ENCODE measurements around the gene CELSR1. TPM values are rescaled to one million over a fixed set of nuclear protein-coding genes. Genes with fewer than 3 reads are reported as not detected.
"Not testable (repeated sequence)": the region's sequence is repeated elsewhere in the genome, so short reads cannot be mapped to it uniquely, and the experiment has no call there.

CELSR1 gene
- polyA plus RNA-seq, 1 experiment, result 1.0 TPM

GRCh38 chr22:46405901-46406300 lies 131.5 kb downstream of the CELSR1 start:
- CTCF ChIA-PET, result interaction anchor here (0.8 to 1.1 kb wide), 2 partner anchors 137 to 410 kb away, joined by 3 read pairs; no protein-coding TSS in a partner anchor
- no peaks in the 10 kb centered on the region for H3K27me3 ChIP-seq (ENCODE audit: control insufficient read depth, insufficient read depth, low read length)

DNA sequence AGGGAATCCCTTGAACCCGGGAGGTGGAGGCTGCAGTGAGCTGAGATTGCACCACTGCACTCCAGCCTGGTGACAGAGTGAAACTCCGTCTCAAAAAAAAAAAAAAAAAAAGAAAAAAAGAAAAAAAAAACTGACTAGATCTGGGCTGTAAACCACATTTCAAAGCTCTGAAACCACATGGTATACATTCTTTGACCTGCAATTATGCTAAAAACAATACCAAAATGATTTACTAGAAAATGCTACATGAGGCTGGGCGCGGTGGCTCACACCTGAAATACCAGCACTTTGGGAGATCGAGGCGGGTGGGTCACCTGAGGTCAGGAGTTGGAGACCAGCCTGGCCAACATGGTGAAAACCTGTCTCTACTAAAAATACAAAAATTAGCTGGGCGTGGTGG lies 133.5 kb downstream of the CELSR1 start:
- H3K4me3 ChIP-seq (ENCODE audit: low read depth, low read length); H3K36me3 ChIP-seq (ENCODE audit: control insufficient read depth, insufficient read depth, low read length); CTCF ChIA-PET; DNase-seq (ENCODE audit: low read depth); POLR2A ChIA-PET; H3K27me3 ChIP-seq (ENCODE audit: control insufficient read depth, insufficient read depth, low read length): not testable (repeated sequence)

More at GRCh38 chr22:46405901-46406300, 131.5 kb downstream of the CELSR1 start:
- no peak overlapping the region for H3K4me3 ChIP-seq (ENCODE audit: low read depth, low read length)
- TF ChIP-seq, protein P1, sequence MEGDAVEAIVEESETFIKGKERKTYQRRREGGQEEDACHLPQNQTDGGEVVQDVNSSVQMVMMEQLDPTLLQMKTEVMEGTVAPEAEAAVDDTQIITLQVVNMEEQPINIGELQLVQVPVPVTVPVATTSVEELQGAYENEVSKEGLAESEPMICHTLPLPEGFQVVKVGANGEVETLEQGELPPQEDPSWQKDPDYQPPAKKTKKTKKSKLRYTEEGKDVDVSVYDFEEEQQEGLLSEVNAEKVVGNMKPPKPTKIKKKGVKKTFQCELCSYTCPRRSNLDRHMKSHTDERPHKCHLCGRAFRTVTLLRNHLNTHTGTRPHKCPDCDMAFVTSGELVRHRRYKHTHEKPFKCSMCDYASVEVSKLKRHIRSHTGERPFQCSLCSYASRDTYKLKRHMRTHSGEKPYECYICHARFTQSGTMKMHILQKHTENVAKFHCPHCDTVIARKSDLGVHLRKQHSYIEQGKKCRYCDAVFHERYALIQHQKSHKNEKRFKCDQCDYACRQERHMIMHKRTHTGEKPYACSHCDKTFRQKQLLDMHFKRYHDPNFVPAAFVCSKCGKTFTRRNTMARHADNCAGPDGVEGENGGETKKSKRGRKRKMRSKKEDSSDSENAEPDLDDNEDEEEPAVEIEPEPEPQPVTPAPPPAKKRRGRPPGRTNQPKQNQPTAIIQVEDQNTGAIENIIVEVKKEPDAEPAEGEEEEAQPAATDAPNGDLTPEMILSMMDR (IDR thresholded peaks at IDR 0.05; ENCODE audit: insufficient read depth, low read depth, low read length), result no peak
- POLR2A ChIA-PET, result no interaction called here
- no peaks in the 10 kb centered on the region for H3K36me3 ChIP-seq (ENCODE audit: control insufficient read depth, insufficient read depth, low read length)
- DNase-seq (ENCODE audit: low read depth), result no peak

GRCh38 chr22:46402505-46402904 lies 134.9 kb downstream of the CELSR1 start:
- POLR2A ChIA-PET, result no interaction called here
- TF ChIP-seq, protein P1 (IDR thresholded peaks at IDR 0.05; ENCODE audit: insufficient read depth, low read depth, low read length), result no peak
- no peaks in the 10 kb centered on the region for H3K36me3 ChIP-seq (ENCODE audit: control insufficient read depth, insufficient read depth, low read length)
- CTCF ChIA-PET, result interaction anchor here (1.0 kb wide), 1 partner anchor 35 kb away, joined by 5 read pairs; no protein-coding TSS in a partner anchor
- H3K27me3 ChIP-seq (ENCODE audit: control insufficient read depth, insufficient read depth, low read length), result no peaks in the 10 kb centered on the region
- DNase-seq (ENCODE audit: low read depth), result no peak
- no peak overlapping the region for H3K4me3 ChIP-seq (ENCODE audit: low read depth, low read length)

GRCh38 chr22:46401370-46401769 lies 136.1 kb downstream of the CELSR1 start:
- no peak overlapping the region for H3K4me3 ChIP-seq (ENCODE audit: low read depth, low read length)
- no peaks in the 10 kb centered on the region for H3K36me3 ChIP-seq (ENCODE audit: control insufficient read depth, insufficient read depth, low read length)
- DNase-seq (ENCODE audit: low read depth), result no peak
- POLR2A ChIA-PET, result no interaction called here
- CTCF ChIA-PET, result no interaction called here
- no peaks in the 10 kb centered on the region for H3K27me3 ChIP-seq (ENCODE audit: control insufficient read depth, insufficient read depth, low read length)
- TF ChIP-seq, protein P1 (IDR thresholded peaks at IDR 0.05; ENCODE audit: insufficient read depth, low read depth, low read length), result no peak

GRCh38 chr22:46399251-46400024 lies 138.0 kb downstream of the CELSR1 start:
- ChIA-PET CTCF (no interaction called here), POLR2A (no interaction called here)
- TF ChIP-seq, protein P1 (IDR thresholded peaks at IDR 0.05; ENCODE audit: insufficient read depth, low read depth, low read length), result no peak
- DNase-seq (ENCODE audit: low read depth), result no peak
- no peak overlapping the region for H3K4me3 ChIP-seq (ENCODE audit: low read depth, low read length)
- H3K36me3 ChIP-seq (ENCODE audit: control insufficient read depth, insufficient read depth, low read length), result no peaks in the 10 kb centered on the region
- H3K27me3 ChIP-seq (ENCODE audit: control insufficient read depth, insufficient read depth, low read length), result no peaks in the 10 kb centered on the region
